ENCODE results near the gene SEPTIN2.
"Not testable (repeated sequence)": the region's sequence is repeated elsewhere in the genome, so short reads cannot be mapped to it uniquely, and the experiment has no call there.

DNA sequence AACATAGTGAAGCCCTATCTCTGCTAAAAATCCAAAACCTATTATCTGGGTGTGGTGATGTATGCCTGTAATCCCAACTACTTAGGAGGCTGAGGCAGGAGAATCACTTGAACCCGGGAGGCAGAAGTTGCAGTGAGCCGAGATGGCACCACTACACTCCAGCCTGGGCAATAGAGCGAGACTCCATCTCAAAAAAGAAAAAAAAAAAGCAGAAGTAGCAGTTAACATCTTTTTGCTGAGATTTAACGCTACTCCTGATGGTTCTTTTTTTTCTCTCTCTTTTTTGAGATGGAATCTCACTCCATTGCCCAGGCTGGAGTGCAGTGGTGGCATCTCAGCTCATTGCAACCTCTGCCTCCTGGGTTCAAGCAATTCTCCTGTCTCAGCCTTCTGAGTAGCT lies 77.0 kb downstream of the SEPTIN2 start:
- TF ChIP-seq, protein P1, sequence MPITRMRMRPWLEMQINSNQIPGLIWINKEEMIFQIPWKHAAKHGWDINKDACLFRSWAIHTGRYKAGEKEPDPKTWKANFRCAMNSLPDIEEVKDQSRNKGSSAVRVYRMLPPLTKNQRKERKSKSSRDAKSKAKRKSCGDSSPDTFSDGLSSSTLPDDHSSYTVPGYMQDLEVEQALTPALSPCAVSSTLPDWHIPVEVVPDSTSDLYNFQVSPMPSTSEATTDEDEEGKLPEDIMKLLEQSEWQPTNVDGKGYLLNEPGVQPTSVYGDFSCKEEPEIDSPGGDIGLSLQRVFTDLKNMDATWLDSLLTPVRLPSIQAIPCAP (CRISPR knock-in tag; IDR thresholded peaks at IDR 0.05): not testable (repeated sequence)
- TF ChIP-seq, protein P2, sequence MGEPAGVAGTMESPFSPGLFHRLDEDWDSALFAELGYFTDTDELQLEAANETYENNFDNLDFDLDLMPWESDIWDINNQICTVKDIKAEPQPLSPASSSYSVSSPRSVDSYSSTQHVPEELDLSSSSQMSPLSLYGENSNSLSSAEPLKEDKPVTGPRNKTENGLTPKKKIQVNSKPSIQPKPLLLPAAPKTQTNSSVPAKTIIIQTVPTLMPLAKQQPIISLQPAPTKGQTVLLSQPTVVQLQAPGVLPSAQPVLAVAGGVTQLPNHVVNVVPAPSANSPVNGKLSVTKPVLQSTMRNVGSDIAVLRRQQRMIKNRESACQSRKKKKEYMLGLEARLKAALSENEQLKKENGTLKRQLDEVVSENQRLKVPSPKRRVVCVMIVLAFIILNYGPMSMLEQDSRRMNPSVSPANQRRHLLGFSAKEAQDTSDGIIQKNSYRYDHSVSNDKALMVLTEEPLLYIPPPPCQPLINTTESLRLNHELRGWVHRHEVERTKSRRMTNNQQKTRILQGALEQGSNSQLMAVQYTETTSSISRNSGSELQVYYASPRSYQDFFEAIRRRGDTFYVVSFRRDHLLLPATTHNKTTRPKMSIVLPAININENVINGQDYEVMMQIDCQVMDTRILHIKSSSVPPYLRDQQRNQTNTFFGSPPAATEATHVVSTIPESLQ (CRISPR knock-in tag; IDR thresholded peaks at IDR 0.05): not testable (repeated sequence)
- TF ChIP-seq NR1H2 (CRISPR knock-in tag; IDR thresholded peaks at IDR 0.05); CTCF (IDR thresholded peaks at IDR 0.05); ZBTB21 (CRISPR knock-in tag; IDR thresholded peaks at IDR 0.05; ENCODE audit: borderline replicate concordance); MAX (CRISPR knock-in tag; IDR thresholded peaks at IDR 0.05); HMGXB4 (CRISPR knock-in tag; IDR thresholded peaks at IDR 0.05); SMAD4 (CRISPR knock-in tag; IDR thresholded peaks at IDR 0.05); STAT6 (CRISPR knock-in tag; conservative IDR thresholded peaks at IDR 0.05; ENCODE audit: low read depth); ETV6 (CRISPR knock-in tag; IDR thresholded peaks at IDR 0.05): not testable (repeated sequence)
- TF ChIP-seq, protein P3, sequence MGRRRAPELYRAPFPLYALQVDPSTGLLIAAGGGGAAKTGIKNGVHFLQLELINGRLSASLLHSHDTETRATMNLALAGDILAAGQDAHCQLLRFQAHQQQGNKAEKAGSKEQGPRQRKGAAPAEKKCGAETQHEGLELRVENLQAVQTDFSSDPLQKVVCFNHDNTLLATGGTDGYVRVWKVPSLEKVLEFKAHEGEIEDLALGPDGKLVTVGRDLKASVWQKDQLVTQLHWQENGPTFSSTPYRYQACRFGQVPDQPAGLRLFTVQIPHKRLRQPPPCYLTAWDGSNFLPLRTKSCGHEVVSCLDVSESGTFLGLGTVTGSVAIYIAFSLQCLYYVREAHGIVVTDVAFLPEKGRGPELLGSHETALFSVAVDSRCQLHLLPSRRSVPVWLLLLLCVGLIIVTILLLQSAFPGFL (CRISPR knock-in tag; IDR thresholded peaks at IDR 0.05; ENCODE audit: borderline replicate concordance): not testable (repeated sequence)
- TF ChIP-seq, protein P4, sequence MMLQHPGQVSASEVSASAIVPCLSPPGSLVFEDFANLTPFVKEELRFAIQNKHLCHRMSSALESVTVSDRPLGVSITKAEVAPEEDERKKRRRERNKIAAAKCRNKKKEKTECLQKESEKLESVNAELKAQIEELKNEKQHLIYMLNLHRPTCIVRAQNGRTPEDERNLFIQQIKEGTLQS (CRISPR knock-in tag; conservative IDR thresholded peaks at IDR 0.05): not testable (repeated sequence)
- TF ChIP-seq, protein P5, sequence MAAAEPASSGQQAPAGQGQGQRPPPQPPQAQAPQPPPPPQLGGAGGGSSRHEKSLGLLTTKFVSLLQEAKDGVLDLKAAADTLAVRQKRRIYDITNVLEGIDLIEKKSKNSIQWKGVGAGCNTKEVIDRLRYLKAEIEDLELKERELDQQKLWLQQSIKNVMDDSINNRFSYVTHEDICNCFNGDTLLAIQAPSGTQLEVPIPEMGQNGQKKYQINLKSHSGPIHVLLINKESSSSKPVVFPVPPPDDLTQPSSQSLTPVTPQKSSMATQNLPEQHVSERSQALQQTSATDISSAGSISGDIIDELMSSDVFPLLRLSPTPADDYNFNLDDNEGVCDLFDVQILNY (CRISPR knock-in tag; IDR thresholded peaks at IDR 0.05): not testable (repeated sequence)
- TF ChIP-seq, protein P6, sequence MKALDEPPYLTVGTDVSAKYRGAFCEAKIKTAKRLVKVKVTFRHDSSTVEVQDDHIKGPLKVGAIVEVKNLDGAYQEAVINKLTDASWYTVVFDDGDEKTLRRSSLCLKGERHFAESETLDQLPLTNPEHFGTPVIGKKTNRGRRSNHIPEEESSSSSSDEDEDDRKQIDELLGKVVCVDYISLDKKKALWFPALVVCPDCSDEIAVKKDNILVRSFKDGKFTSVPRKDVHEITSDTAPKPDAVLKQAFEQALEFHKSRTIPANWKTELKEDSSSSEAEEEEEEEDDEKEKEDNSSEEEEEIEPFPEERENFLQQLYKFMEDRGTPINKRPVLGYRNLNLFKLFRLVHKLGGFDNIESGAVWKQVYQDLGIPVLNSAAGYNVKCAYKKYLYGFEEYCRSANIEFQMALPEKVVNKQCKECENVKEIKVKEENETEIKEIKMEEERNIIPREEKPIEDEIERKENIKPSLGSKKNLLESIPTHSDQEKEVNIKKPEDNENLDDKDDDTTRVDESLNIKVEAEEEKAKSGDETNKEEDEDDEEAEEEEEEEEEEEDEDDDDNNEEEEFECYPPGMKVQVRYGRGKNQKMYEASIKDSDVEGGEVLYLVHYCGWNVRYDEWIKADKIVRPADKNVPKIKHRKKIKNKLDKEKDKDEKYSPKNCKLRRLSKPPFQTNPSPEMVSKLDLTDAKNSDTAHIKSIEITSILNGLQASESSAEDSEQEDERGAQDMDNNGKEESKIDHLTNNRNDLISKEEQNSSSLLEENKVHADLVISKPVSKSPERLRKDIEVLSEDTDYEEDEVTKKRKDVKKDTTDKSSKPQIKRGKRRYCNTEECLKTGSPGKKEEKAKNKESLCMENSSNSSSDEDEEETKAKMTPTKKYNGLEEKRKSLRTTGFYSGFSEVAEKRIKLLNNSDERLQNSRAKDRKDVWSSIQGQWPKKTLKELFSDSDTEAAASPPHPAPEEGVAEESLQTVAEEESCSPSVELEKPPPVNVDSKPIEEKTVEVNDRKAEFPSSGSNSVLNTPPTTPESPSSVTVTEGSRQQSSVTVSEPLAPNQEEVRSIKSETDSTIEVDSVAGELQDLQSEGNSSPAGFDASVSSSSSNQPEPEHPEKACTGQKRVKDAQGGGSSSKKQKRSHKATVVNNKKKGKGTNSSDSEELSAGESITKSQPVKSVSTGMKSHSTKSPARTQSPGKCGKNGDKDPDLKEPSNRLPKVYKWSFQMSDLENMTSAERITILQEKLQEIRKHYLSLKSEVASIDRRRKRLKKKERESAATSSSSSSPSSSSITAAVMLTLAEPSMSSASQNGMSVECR (CRISPR knock-in tag; IDR thresholded peaks at IDR 0.05; ENCODE audit: borderline replicate concordance): not testable (repeated sequence)
